ENCODE data around the gene DGCR2.
"Not testable (repeated sequence)": the region's sequence is repeated elsewhere in the genome, so short reads cannot be mapped to it uniquely, and the experiment has no call there.

The DGCR2 gene

DNA sequence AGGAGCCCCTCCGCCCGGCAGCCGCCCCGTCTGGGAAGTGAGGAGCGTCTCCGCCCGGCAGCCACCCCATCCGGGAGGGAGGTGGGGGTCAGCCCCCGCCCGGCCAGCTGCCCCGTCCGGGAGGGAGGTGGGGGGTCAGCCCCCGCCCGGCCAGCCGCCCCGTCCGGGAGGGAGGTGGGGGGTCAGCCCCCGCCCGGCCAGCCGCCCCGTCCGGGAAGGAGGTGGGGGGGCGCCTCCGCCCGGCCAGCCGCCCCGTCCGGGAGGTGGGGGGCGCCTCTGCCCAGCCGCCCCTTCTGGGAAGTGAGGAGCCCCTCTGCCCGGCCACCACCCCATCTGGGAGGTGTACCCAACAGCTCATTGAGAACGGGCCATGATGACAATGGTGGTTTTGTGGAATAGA lies 37.6 kb downstream of the DGCR2 start:
- not testable (repeated sequence) for DNase-seq (ENCODE audit: low read depth in 3 of 3, low spot score in 1 of 3)

DNA sequence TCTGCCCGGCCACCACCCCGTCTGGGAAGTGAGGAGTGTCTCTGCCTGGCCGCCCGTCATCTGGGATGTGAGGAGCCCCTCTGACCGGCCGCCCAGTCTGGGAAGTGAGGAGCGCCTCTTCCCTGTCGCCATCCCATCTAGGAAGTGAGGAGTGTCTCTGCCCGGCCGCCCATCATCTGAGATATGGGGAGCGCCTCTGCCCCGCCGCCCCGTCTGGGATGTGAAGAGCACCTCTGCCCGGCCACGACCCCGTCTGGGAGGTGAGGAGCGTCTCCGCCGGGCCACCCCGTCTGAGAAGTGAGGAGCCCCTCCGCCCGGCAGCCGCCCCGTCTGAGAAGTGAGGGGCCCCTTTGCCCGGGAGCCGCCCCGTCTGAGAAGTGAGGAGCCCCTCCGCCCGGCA lies 38.1 kb downstream of the DGCR2 start:
- DNase-seq (ENCODE audit: low read depth in 3 of 3, low spot score in 1 of 3), result not testable (repeated sequence)

DNA sequence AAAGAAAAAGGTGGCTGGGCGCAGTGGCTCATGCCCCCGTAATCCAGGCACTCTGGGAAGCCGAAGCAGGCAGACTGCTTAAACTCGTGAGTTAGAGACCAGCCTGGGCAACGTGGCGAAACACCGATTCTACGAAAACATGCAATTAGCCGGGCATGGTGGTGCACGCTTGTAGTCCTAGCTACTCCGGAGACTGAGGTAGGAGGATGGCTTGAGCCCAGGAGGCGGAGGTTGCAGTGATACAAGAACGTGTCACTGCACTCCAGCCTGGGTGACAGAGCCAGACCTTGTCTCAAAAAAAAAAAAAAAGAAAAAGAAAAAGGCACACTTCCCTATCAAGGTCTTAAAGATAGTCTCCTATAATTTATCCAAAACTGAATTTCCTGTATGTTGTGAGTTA lies 39.4 kb downstream of the DGCR2 start:
- no peak for DNase-seq (ENCODE audit: low read depth in 3 of 3, low spot score in 1 of 3)

DNA sequence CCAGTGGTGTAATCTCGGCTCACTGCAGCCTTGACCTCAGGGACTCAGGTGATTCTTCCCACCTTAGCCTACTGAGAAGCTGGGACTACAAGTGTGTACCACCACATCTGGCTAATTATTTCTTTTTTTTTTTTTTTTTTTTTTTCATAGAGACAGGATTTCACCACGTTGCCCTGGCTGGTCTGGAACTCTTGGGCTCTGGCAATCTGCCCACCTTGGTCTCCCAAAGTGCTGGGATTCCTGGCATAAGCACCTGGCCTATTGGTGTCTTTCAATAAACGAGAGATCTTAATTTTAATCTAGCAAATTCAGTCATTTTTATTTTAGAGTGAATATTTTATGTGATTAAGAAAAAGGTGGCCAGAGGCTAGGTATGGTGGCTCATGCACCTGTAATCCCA lies 40.1 kb downstream of the DGCR2 start:
- no peak for DNase-seq (ENCODE audit: low read depth in 3 of 3, low spot score in 1 of 3)

DNA sequence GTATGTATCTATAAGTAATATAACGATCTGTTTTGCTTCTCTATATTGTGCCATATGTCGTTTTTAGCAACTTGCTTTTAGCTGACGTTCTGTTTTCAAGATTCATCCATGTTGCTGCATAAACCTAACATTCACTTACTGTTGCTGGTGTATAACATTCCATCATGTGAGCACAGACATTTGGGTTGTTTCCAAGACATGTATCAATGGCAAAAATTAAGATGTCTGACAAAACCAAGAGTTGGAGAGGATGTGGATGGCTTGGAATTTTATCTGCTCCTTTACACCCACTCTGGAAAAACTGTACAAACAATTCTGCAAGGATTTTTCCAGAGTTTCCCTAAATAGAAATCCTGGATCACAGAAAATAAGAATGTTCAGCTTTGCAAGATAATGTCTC lies 40.9 kb downstream of the DGCR2 start:
- DNase-seq (ENCODE audit: low read depth in 3 of 3, low spot score in 1 of 3), result no peak

DNA sequence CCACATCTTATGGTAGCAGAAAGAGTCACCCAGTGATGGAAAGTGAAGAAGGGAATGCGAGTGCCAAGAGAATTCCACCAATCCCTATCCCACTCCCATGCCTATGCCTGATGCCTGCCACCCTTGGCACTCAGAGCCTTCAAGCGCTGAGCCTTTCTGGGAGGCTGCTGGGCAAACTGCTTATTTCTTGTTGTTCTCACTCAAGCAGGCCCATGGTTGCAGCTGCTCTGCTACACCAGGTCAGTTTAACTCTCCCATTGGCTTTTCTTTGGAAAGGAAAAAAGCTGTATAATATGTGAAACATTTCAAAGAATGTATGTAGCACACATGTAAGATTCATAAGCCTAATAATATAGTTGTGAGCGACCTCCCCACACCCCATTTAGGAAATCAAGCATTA lies 41.4 kb downstream of the DGCR2 start:
- DNase-seq (ENCODE audit: low read depth in 3 of 3, low spot score in 1 of 3), result no peak

DNA sequence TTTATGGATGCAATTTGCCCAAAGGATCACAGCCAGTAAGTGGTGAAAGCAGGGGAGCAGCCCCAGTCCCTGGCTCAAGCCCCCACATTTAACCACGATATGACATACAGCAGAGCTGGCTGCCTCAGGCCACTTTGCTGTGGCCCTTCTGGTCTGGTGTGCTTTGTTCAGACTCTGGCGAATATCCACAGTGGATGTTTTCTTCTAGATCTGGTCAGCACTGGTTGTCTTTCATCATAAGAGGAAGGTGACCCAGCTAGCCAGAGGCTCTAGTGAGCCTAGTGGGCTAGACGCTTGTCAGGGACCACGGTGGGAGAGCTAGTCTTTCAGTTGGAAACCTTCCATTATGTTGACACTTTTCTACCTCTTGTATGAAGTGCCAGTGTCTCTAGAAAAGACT lies 42.5 kb downstream of the DGCR2 start:
- DNase-seq (ENCODE audit: low read depth in 3 of 3, low spot score in 1 of 3), result no peak

DNA sequence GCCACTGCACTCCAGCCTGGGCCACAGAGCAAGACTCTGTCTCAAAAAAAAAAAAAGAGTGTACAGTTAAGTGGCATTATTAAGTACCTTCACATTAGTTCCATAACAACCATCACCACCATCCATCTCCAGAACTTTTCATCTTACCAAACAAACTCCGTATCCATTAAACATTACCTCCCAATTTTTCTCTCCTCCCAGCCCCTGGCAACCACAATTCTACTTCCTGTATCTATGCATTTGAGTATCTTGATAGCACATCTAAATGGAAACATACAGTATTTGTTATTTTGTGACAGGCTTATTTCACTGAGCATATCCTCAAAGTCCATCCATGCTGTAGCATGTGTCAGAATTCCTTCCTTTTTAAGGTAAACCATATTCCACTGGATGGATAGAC lies 46.8 kb downstream of the DGCR2 start:
- no peak for DNase-seq (ENCODE audit: low read depth in 3 of 3, low spot score in 1 of 3)

DNA sequence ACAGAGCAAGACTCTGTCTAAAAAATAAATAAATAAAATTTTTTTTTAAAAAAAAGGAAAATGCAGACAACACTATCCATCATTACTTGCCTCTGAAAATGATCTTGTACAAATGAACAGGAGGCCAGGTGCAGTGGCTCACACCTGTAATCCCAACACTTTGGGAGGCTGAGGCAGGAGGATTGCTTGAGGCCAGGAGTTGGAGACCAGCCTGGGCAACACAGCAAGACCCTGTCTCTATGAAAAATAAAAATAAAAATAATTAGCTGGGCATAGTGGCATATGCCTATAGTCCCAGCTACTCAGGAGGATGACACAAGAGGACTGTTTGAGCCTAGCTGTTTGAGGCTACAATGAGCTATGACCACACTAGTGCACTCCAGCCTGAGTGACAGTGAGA lies 49.4 kb downstream of the DGCR2 start:
- DNase-seq (ENCODE audit: low read depth in 3 of 3, low spot score in 1 of 3), result not testable (repeated sequence)

DNA sequence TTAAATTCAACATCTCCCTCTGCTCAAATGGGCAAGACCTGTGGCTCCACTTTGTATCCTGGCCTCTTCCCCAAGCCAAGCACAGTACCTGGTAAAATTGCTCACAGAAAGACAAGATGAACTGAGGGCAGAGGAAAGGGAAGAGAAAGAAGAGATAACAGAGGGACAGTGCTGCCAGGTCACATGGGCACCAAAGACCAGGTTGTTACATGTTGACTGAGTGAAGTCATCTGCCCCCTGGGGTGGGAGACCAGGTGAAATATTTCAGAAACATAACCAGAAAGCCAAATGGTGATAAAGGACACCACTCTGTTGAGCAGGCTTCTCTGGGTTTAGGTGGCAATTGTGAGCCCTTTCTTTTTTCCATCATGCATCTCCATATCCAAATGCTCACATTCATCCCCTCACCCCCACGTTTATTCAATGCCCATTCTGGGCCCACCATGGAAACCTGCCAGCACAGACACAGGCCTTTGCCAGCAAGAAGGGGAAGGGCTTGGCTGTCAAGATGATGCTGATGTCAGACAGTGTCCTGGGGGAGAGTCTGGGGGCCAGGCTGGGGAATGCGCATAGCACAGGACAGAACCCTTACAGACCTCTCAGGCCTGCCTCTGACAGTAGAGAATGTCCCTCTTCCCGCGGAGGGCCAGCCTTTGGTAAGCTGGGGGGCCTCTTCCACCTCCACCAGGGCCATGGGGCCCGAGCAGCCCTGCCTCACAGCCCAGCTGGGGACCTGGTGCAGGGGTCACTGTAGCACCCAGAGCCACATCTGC lies 51.6 kb downstream of the DGCR2 start:
- DNase-seq (ENCODE audit: low read depth in 3 of 3, low spot score in 1 of 3), result no peak

DNA sequence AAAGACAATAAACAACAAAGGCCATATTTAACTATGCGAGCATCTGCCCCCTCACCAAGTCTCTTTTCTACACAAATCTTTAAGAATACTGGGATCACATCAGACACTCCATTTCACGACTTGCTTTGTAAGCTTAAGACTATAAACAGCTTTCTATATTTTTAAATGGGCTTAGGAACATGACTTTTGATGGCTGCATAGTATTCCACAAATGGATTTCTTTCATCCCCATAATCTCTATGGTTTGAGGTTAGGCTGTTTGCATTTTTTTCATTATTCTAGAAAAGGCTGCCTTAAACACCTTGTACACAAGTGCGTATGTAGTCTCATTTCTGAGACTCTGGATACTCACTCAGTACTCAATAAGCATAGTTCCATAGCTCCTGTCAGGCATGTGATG lies 52.8 kb downstream of the DGCR2 start:
- no peak for DNase-seq (ENCODE audit: low read depth in 3 of 3, low spot score in 1 of 3)

DNA sequence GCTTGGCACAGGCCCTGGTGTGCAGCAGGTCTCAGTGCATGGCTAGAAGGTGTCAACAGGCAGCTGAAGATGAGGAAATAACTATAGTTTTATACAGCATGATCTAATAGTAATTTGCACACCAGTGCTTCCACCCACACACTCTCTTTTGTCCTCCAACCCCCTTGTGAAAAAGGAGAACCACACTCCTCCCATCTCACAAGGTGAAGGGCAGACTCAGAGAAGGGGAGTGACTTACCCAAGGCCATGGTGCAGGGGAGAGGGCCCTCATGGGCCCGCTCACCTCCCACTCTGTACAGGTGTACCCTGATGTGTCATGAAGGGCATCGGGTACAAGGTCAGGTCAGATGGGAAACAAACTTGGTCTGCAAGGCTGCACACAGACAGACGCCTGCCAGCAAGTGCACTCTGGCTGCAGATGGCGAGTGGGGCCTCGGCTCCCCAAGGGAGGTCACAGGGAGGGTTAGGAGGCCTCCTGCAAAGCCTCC lies 53.4 kb downstream of the DGCR2 start:
- DNase-seq (ENCODE audit: low read depth in 3 of 3, low spot score in 1 of 3), result no peak

DNA sequence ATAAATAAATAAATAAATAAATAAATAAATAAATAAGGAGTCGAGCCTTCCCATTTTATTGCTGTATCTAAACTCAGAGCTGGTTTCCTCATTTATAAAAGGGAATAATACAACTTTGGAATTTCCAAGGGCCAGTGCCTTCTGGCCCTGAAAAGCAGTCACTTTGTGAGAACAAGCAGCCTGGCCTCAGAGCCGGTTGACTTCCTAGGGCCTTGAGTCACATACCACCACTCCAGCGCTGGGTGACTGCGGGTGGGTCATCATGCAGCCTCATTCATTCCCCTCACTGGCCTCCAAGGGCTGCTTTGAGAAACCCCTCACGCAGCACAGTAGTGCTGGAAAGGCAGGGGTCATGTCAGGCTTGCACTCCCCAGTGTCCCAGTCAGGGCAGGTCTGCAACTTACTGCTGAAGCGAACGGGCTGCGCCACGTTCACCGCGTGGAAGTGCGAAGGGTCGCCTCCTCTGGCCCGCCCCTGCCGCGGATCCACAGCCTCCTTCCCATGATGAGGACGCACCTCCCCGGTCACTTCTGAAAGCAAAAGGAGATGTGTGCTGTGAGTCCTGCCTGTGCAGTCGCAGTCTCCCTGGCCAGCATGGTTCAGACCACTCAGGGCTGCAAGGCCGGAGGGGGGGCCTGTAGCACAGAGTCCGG lies 54.4 kb downstream of the DGCR2 start:
- DNase-seq (ENCODE audit: low read depth in 3 of 3, low spot score in 1 of 3), result no peak

DNA sequence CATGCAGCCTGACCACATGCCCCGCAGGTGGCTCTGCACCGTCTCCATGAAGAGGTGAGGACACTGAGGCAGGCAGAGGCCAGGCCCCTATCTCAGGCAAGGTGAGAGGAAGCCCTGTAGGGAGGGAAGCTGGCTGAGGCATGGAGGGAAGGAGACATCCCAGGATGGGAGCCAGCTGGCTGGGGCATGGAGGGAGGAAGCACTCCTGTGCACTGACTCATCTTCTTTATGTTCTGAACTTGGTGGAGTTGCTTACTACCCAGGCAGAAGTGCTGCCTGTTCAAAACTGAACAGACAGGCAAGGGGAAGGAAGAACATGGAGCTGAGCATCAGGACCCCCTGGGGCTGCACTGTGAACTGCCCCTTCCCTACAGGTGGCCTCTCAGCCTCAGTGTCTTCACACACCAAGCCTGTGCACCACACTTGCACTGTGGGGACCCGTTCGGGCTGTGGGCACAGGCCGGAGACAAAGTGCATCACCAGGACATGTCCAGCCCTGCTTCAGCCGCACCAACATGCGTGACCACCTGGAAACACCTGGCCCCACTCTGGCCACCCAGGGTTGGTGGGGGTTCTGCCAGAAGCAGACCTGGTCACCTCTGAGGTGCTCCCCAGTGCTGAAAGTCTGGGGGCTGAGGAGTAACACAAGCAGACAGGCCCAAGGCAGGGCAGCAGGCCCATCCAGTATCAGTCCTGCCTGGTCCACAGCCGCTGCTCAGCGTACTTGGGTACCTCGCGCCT lies 55.5 kb downstream of the DGCR2 start:
- no peak for DNase-seq (ENCODE audit: low read depth in 3 of 3, low spot score in 1 of 3)

DNA sequence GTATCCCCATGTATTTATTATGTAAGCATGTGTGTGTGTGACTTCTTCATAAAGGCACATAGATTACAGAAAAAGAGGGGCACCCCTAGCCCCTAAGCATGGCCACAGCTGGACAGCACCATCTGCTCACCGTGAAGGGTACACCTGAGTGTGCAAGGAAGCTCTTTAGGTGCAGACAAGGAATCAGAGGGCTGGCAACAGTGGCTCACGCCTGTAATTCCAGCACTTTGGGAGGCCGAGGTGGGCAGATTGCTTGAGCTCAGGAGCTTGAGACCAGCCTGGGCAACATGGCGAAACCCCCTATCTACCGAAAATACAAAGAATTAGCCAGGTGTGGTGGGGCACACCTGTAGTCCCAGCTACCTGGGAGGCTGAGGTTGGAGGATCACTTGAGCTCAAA lies 56.3 kb downstream of the DGCR2 start:
- DNase-seq (ENCODE audit: low read depth in 3 of 3, low spot score in 1 of 3), result no peak

DNA sequence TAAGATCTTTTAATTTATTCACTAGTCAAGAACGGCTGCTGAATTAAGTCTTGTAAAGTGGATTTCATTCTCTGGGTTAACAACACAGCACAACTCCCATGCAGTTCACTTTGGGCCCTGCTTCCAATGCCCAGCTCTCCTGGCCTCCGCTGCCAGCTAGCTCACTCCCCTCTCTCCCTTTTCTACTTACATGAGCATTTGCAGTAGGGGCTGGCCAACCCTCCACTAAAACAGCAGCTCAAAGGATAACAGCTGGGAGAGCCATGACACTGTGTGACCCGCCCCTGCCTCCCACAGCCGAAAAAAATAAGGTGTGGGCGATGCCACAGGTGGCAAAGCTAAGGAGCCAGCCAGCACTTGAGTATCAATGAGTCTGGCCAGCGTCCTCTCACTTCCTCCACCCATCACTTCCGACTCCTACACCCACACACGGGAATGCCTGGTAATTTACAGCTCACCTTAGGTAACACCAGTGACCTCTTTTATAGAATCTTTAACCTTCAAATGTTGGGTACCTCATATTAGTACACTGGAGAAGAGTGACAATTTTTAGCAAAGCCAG lies 56.8 kb downstream of the DGCR2 start:
- no peak for DNase-seq (ENCODE audit: low read depth in 3 of 3, low spot score in 1 of 3)

DNA sequence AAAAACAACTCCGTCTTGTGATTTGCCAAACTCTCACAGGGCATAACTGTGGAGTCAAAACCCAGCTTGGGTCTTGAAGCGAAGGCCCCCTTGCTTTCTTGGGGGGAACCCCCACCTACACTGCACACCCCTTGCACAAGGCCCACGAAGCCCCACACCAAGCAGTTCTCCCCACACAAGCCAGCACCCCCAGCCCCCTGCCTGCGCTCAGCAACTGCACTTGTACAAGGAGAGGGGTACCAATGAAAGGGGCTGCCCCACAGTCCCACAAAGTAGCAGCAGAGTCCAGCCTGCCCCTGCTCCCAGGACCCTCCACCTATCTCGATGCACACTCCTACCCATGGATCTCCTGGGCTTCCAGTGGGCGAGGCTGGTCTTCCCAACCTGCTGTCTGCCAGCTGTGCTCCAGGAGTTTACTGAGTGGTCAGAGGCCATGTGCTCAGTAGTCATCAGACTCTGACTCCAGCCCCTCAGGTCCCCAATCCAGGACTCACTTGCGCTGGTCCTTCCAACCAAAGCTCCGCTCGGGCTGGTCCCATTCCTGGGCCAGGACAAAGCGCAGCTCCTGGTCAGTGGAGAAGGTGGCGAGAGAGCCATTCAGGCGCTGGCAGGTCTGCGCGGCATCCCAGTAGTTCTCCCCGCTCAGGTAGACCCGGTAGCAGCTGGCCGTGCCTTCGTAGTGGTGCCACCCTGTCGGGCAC lies 57.7 kb downstream of the DGCR2 start:
- DNase-seq (ENCODE audit: low read depth in 3 of 3, low spot score in 1 of 3), result no peak

DNA sequence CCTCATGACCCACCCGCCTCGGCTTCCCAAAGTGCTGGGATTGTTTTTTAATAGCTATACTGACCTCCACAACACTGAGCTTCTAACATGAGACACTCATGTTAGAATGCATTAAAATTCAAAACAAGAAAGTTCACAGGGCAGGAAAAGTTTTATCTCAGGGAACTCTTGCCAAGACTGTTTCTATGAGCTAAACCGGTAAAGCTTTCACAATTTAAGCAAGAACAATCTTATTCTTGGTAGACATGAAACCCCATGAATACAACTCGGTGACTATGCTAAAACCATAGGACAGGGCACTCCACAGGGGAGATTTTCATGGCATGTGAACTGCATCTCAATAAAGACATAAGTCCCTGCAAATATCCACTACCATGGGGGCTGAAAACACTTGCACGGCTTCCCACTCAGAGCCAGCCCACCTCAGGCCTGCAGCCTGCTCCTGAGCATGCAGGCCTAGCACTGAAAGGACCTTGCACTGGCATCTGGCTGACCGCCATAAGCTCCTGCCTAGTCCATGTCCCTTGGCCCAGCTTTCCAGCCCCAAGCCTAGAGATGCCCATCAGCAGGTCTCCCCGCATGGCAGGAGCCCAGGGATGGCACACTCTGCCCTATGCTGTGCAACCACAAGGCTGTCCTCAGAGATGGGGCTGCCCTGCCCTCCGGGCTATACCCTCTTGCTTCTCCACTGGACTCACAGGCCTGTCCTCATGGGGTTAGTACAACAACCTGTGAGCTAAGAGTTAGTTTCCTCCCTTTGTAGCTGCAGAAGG lies 58.4 kb downstream of the DGCR2 start:
- no peak for DNase-seq (ENCODE audit: low read depth in 3 of 3, low spot score in 1 of 3)

DNA sequence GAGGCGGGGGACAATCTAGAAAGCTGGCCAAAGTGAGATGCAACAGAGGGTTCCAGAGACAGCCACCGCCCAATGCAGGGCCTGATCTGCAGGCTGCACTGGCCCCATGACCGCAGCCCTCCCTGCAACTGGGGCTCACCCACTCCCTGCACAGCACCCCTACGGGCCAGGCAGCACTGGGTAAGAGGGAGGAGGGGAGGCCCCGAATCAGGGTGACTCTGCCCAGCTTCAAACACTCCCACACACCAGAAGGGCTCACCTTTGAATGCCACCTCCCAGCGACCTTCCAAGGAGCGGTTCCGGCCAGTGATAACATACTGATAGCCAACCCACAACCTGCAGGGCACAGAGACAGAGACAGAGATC lies 59.3 kb downstream of the DGCR2 start:
- no peak for DNase-seq (ENCODE audit: low read depth in 3 of 3, low spot score in 1 of 3)

DNA sequence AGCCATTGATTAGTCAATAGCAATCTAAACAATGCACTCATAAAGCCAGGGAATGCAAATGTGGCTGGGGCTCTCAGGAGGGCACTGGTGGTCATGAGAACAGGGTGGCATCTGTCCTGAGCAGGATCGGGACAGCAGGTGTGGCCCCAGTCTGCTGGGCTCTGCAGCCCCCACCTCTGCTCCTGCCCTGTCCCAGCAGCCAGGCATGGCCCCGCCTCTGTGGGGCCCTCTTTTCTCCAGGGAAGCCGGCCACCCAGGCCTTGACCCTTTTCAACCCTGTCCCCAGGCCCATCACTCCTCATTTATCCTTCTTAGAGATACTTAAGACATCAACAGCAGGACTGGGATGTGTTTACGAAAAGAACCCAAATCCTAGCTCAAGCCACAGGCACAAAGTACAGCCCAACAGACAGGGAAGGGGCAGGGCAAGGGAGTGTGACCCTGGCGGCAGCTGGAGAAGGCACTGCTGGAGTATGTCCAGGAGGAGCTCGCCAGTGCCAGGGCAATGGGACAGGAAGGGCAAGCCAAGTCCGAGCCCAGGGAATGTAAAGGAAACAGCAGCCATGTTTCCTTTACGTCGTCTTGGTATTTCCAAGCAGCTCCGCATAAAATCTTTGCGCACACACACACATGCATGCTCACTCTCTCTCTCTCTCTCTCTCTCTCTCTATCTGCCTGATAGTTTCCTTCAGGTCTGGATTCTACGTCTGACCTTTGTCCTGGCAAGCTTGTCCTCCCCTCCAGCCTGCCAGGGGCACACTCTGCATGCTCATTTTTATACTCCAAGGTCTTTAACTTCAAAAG lies 59.9 kb downstream of the DGCR2 start:
- DNase-seq (ENCODE audit: low read depth in 3 of 3, low spot score in 1 of 3), result no peak

Measured in stimulated activated CD4-positive, alpha-beta T cell treated with anti-CD3 and anti-CD28 coated beads, TNF-alpha, amount 100 ng/mL, for 1 hour (primary cell).